H1 (cell line): Measurements from ENCODE around the gene PRKAB1. TPM values are rescaled to one million over a fixed set of nuclear protein-coding genes. Genes with fewer than 3 reads are reported as not detected.

ENCODE experiments used
- CTCF ChIA-PET: fragments of 300-600 bp; sonication (Branson Sonifier 250); formaldehyde crosslinking; loops from one replicate; lab custom pipeline; 2021; ENCODE audit not compliant: partially characterized antibody; lab: Charles Lee
- POLR2A ChIA-PET: fragments of 300-600 bp; sonication (Branson Sonifier 250); formaldehyde crosslinking; loops from one replicate; lab custom pipeline; 2021; ENCODE audit warnings: inconsistent platforms; ENCODE audit not compliant: partially characterized antibody; lab: Charles Lee
- DNase-seq, 2 experiments: peaks; one replicate each; pipeline versions ENCODE4 v3.0.0 to v3.0.0-alpha.2; 2010 to 2022; ENCODE audit warnings: low spot score in 2 of 2, low read depth in 1 of 2, mixed read lengths in 1 of 2
- FAIRE-seq: peaks from 2 replicates; lab custom pipeline; 2011; peaks lifted over from hg19 to GRCh38; lab: Jason Lieb, UNC
- H2AFZ ChIP-seq: 2 replicates; pipeline ENCODE4 v1.8.1; 2012; ENCODE audit warnings: low read length, inconsistent platforms
- H2AK5ac ChIP-seq: 2 replicates; pipeline ENCODE4 v1.6.1; 2013; ENCODE audit warnings: low read depth, low read length
- H2BK120ac ChIP-seq: replicated peaks from 2 replicates; pipeline ENCODE3; 2013; ENCODE audit warnings: low read depth, low read length, inconsistent platforms
- H2BK12ac ChIP-seq: 2 replicates; pipeline ENCODE4 v1.6.1; 2013; ENCODE audit warnings: low read depth, low read length
- H2BK15ac ChIP-seq: 2 replicates; pipeline ENCODE4 v1.6.1; 2013; ENCODE audit warnings: low read length
- H2BK20ac ChIP-seq: 2 replicates; pipeline ENCODE4 v1.6.1; 2013; ENCODE audit warnings: low read length
- H2BK5ac ChIP-seq: 2 replicates; pipeline ENCODE4 v1.6.1; 2013; ENCODE audit warnings: low read depth, low read length
- H3K14ac ChIP-seq: 2 replicates; pipeline ENCODE4 v1.6.1; 2013; ENCODE audit warnings: inconsistent platforms; ENCODE audit not compliant: insufficient read length
- H3K18ac ChIP-seq: 2 replicates; pipeline ENCODE4 v1.6.1; 2013; ENCODE audit warnings: low read length; ENCODE audit errors: extremely low read depth
- H3K23ac ChIP-seq: 2 replicates; pipeline ENCODE4 v1.6.1; 2013; ENCODE audit warnings: inconsistent platforms; ENCODE audit not compliant: insufficient read length
- H3K23me2 ChIP-seq: 2 replicates; pipeline ENCODE4 v1.6.1; 2013; ENCODE audit warnings: low read depth, low read length
- H3K27ac ChIP-seq: 2 replicates; pipeline ENCODE4 v1.6.1; 2011; ENCODE audit warnings: low read depth, low read length, inconsistent platforms
- H3K27me3 ChIP-seq, 4 experiments: replicated peaks in 1 of 4; 1 replicate in 1 of 4; 2 replicates in 3 of 4; pipeline versions ENCODE4 v1.6.1 to v1.8.1; 2011 to 2013; ENCODE audit warnings: low read length in 3 of 4, mild to moderate bottlenecking in 3 of 4, inconsistent platforms in 2 of 4, mixed read lengths in 2 of 4, moderate library complexity in 1 of 4; ENCODE audit not compliant: control insufficient read depth in 3 of 4, insufficient read depth in 3 of 4; ENCODE audit errors: extremely low read depth in 1 of 4
- H3K36me3 ChIP-seq, 4 experiments: 2 replicates each; pipeline versions ENCODE4 v1.6.1 to v1.8.1; 2011 to 2013; ENCODE audit warnings: mild to moderate bottlenecking in 4 of 4, low read length in 3 of 4, moderate library complexity in 2 of 4, control low read depth in 1 of 4, inconsistent platforms in 1 of 4; ENCODE audit not compliant: insufficient read depth in 4 of 4, control insufficient read depth in 2 of 4
- H3K4ac ChIP-seq: replicated peaks from 2 replicates; pipeline ENCODE3; 2013; ENCODE audit warnings: low read length, low read depth, mixed read lengths, inconsistent platforms; ENCODE audit not compliant: insufficient read length
- H3K4me1 ChIP-seq, 4 experiments: replicated peaks in 1 of 4; 1 replicate in 1 of 4; 2 replicates in 3 of 4; pipeline versions ENCODE4 v1.6.1 to v1.8.1; 2011 to 2013; ENCODE audit warnings: low read length in 3 of 4, inconsistent platforms in 2 of 4, mixed read lengths in 1 of 4; ENCODE audit not compliant: insufficient read depth in 4 of 4, control insufficient read depth in 3 of 4
- H3K4me2 ChIP-seq, 2 experiments: 2 replicates each; pipeline versions ENCODE4 v1.6.1 to v1.8.1; 2011 to 2013; ENCODE audit warnings: low read depth in 2 of 2, low read length in 2 of 2, control low read depth in 1 of 2, inconsistent platforms in 1 of 2, mild to moderate bottlenecking in 1 of 2; ENCODE audit not compliant: insufficient read depth in 1 of 2
- H3K4me3 ChIP-seq, 4 experiments: fragments of 200-600, 300-600 bp in 1 of 4; sonication (generic), shearing (Covaris generic), sonication (Bioruptor Twin) in 1 of 4; 2 replicates each; pipeline versions ENCODE4 v1.5.1 to v1.8.1; 2011 to 2016; ENCODE audit warnings: low read length in 4 of 4, low read depth in 3 of 4, control low read depth in 2 of 4, inconsistent platforms in 2 of 4, mild to moderate bottlenecking in 2 of 4, mixed read lengths in 1 of 4, moderate library complexity in 1 of 4; ENCODE audit not compliant: insufficient read depth in 2 of 4; ENCODE audit errors: extremely low read depth in 1 of 4
- H3K56ac ChIP-seq: replicated peaks from 2 replicates; pipeline ENCODE3; 2013; ENCODE audit warnings: low read depth, mild to moderate bottlenecking, mixed read lengths, low read length, inconsistent platforms; ENCODE audit not compliant: insufficient read length
- H3K79me1 ChIP-seq: 2 replicates; pipeline ENCODE4 v1.6.1; 2013; ENCODE audit warnings: low read depth, low read length, control low read depth
- H3K79me2 ChIP-seq, 2 experiments: 2 replicates each; pipeline versions ENCODE4 v1.6.1 to v1.8.1; 2012 to 2013; ENCODE audit warnings: low read length in 2 of 2, mild to moderate bottlenecking in 2 of 2, inconsistent platforms in 1 of 2; ENCODE audit not compliant: insufficient read depth in 2 of 2, control insufficient read depth in 1 of 2
- H3K9ac ChIP-seq, 4 experiments: replicated peaks in 1 of 4; 1 replicate in 1 of 4; 2 replicates in 3 of 4; pipeline versions ENCODE4 v1.6.1 to v1.8.1; 2011 to 2013; ENCODE audit warnings: low read depth in 3 of 4, low read length in 3 of 4, control low read depth in 2 of 4, mild to moderate bottlenecking in 2 of 4, moderate library complexity in 2 of 4, inconsistent platforms in 1 of 4; ENCODE audit errors: extremely low read depth in 1 of 4
- H3K9me3 ChIP-seq, 2 experiments: 2 replicates each; pipeline versions ENCODE4 v1.6.1 to v1.8.1; 2012 to 2013; ENCODE audit warnings: mild to moderate bottlenecking in 2 of 2, moderate library complexity in 2 of 2, control low read depth in 1 of 2, inconsistent platforms in 1 of 2, low read depth in 1 of 2, low read length in 1 of 2, mixed read lengths in 1 of 2; ENCODE audit not compliant: insufficient read depth in 2 of 2
- H4K20me1 ChIP-seq, 2 experiments: replicated peaks in 1 of 2; 2 replicates each; pipeline versions ENCODE3 to v1.8.1; 2011 to 2013; ENCODE audit warnings: inconsistent platforms in 2 of 2, low read length in 2 of 2, mild to moderate bottlenecking in 1 of 2; ENCODE audit not compliant: insufficient read depth in 2 of 2, control insufficient read depth in 1 of 2
- H4K5ac ChIP-seq: 2 replicates; pipeline ENCODE4 v1.6.1; 2013; ENCODE audit warnings: low read length, low read depth, mixed read lengths, inconsistent platforms; ENCODE audit not compliant: insufficient read length
- H4K8ac ChIP-seq: 2 replicates; pipeline ENCODE4 v1.8.0; 2013; ENCODE audit warnings: mild to moderate bottlenecking, moderate library complexity, low read length, inconsistent platforms; ENCODE audit not compliant: insufficient read depth; ENCODE audit errors: extremely low read depth
- H4K91ac ChIP-seq: replicated peaks from 2 replicates; pipeline ENCODE3; 2013; ENCODE audit warnings: low read length, mixed read lengths, inconsistent platforms; ENCODE audit not compliant: insufficient read length
- WGBS, 2 experiments: shearing (Covaris generic) in 1 of 2; methylation state at CpG; one replicate each; pipeline versions ENCODE4 v1.1.6 to v1.1.7; 2013 to 2015; ENCODE audit warnings: low lambda C conversion rate in 2 of 2, mixed read lengths in 2 of 2, inconsistent platforms in 1 of 2, low coverage in 1 of 2, missing lambda C conversion rate in 1 of 2; ENCODE audit not compliant: insufficient replicate concordance in 2 of 2, insufficient coverage in 1 of 2, insufficient read length in 1 of 2; ENCODE audit errors: extremely low coverage in 1 of 2, missing lambda C conversion rate in 1 of 2; 5-methylcytosine and 5-hydroxymethylcytosine counted together
- polyA plus RNA-seq, 7 experiments: library from polyadenylated mRNA; depleted of rRNA in 3 of 7; stranded (reverse) in 5 of 7; unstranded in 2 of 7; fragments of >200 nt in 5 of 7; fragments of 200-250 nt in 2 of 7; gene quantifications; 1 replicate in 5 of 7; 2 replicates in 1 of 7; 4 replicates in 1 of 7; pipeline versions ENCODE4 v1.2.1 to v1.2.3, GENCODE V29; 2011 to 2013; ENCODE audit warnings: missing spikeins in 2 of 7, mixed read lengths in 2 of 7
- total RNA-seq: library from RNA; stranded (reverse); fragmentation: NEBNext Ultra II Directional; extraction: Animal tissue kit (Norgen Biotek cat#: 25700); gene quantifications from 2 replicates; pipeline ENCODE4 v1.2.1, GENCODE V29; 2021

The PRKAB1 gene
- total and polyA plus RNA-seq, 2 of the 8 experiments (the other 6 are each of a cell fraction or from before 2014, with no cell fraction given): 24.0 to 32.1 TPM

- Histone ChIP-seq H3K27me3 (no peaks in the 10 kb centered on the region), H2BK20ac (no peak overlapping the region), H2BK120ac (no peak overlapping the region), H3K9me3 (no peaks in the 10 kb centered on the region), H3K36me3 (no peaks in the 10 kb centered on the region), H3K9ac (no peak overlapping the region), H2BK5ac (no peak overlapping the region), H4K5ac (no peak overlapping the region), H3K4ac (no peak overlapping the region), H3K79me1 (no peaks in the 10 kb centered on the region), H2BK15ac (no peak overlapping the region), H4K91ac (no peak overlapping the region), H3K79me2 (no peaks in the 10 kb centered on the region), H2AK5ac (no peak overlapping the region), H3K14ac (no peak overlapping the region), H3K27ac (no peak overlapping the region), H3K4me1 (no peaks in the 10 kb centered on the region), H3K23me2 (no peaks in the 10 kb centered on the region), H3K23ac (no peak overlapping the region), H3K4me2 (no peak overlapping the region), H4K20me1 (no peaks in the 10 kb centered on the region), H3K18ac (no peak overlapping the region), H2AFZ (no peak overlapping the region), H2BK12ac (no peak overlapping the region), H4K8ac (no peak overlapping the region), H3K56ac (no peak overlapping the region), H3K4me3 (no peak overlapping the region)
- no peak for DNase-seq
- no peak for FAIRE-seq
- ChIA-PET POLR2A (no interaction called here), CTCF (interaction anchor here (0.9 to 2.3 kb wide), 2 partner anchors 13 to 186 kb away, joined by 4 to 16 read pairs; no protein-coding TSS in a partner anchor)
- 88% methylated on average over 7 of the region's 7 CpGs; no CpG with 5 or more reads in 1 of the 2 experiments for WGBS, 2 experiments
Measured at GRCh38 chr12:119630223-119630780, 37.6 kb upstream of the PRKAB1 start.
